Natural killer cell (primary cell): ENCODE data around the gene MAB21L4. TPM values are rescaled to one million over a fixed set of nuclear protein-coding genes. Genes with fewer than 3 reads are reported as not detected.

Experiments used
- ATAC-seq, 3 donors: fragments of 150-1000 bp in 2 of 3; fragments of 200-7000 bp in 1 of 3; cut with Tn5 transposase; 1 replicate in 1 of 3; 2 replicates in 2 of 3; pipeline ENCODE4 v1.10.0; 2021; ENCODE audit warnings: mild to moderate bottlenecking in 2 of 3, moderate library complexity in 2 of 3
- DNase-seq, 2 donors: peaks; one replicate each; pipeline versions ENCODE4 v3.0.0 to v3.0.0-alpha.2; 2013 to 2021; ENCODE audit warnings: mixed read lengths in 1 of 2
- H3K27ac ChIP-seq: one replicate; pipeline ENCODE4 v1.5.1; 2013; ENCODE audit warnings: mild to moderate bottlenecking, low read length
- H3K27me3 ChIP-seq: one replicate; pipeline ENCODE4 v1.6.1; 2013; ENCODE audit warnings: low read length; ENCODE audit not compliant: control insufficient read depth, insufficient read depth
- H3K36me3 ChIP-seq: one replicate; pipeline ENCODE4 v1.6.1; 2013; ENCODE audit warnings: low read length; ENCODE audit not compliant: control insufficient read depth, insufficient read depth
- H3K4me1 ChIP-seq: one replicate; pipeline ENCODE4 v1.6.1; 2013; ENCODE audit warnings: low read length; ENCODE audit not compliant: control insufficient read depth, insufficient read depth
- H3K4me3 ChIP-seq: one replicate; pipeline ENCODE4 v1.5.1; 2013; ENCODE audit warnings: low read length
- H3K9me3 ChIP-seq: one replicate; pipeline ENCODE4 v1.6.1; 2013; ENCODE audit warnings: low read length; ENCODE audit not compliant: control insufficient read depth, insufficient read depth
- H3K27ac Mint-ChIP-seq, 2 donors: one replicate each; pipeline ENCODE4 v1.8.0; 2022; ENCODE audit warnings: mild to moderate bottlenecking in 2 of 2, mixed read lengths in 2 of 2, moderate library complexity in 1 of 2
- H3K27me3 Mint-ChIP-seq, 2 donors: one replicate each; pipeline ENCODE4 v1.8.0; 2022; ENCODE audit warnings: low read depth in 2 of 2, mixed read lengths in 2 of 2
- H3K36me3 Mint-ChIP-seq: one replicate; pipeline ENCODE4 v1.8.0; 2022; ENCODE audit warnings: mixed read lengths
- H3K4me1 Mint-ChIP-seq, 2 donors: one replicate each; pipeline ENCODE4 v1.8.0; 2022; ENCODE audit warnings: mixed read lengths in 2 of 2
- H3K4me3 Mint-ChIP-seq: one replicate; pipeline ENCODE4 v1.8.0; 2022; ENCODE audit warnings: mild to moderate bottlenecking, moderate library complexity, mixed read lengths
- H3K9me3 Mint-ChIP-seq, 2 donors: one replicate each; pipeline ENCODE4 v1.8.0; 2022; ENCODE audit warnings: mixed read lengths in 2 of 2
- CTCF ChIP-seq: fragments of 200-600 bp; IDR thresholded peaks from one replicate; pipeline ENCODE4 v1.8.0; 2022; ENCODE audit warnings: antibody characterized with exemption
- WGBS: methylation state at CpG from one replicate; pipeline ENCODE4 v1.1.7; 2013; ENCODE audit warnings: missing lambda C conversion rate; ENCODE audit not compliant: insufficient coverage; 5-methylcytosine and 5-hydroxymethylcytosine counted together
- intact Hi-C: fragments of 100-400 bp; cut with micrococcal nuclease; formaldehyde crosslinking; loops from one replicate; pipeline ENCODE4 v1.14.2; 2022
- total RNA-seq, 4 donors: library from RNA; stranded (reverse); fragments of 120-200 nt in 1 of 4; gene quantifications; one replicate each; pipeline versions ENCODE4 v1.2.3 to v1.2.4, GENCODE V29; 2013 to 2022

Gene MAB21L4
- total RNA-seq, 3 donors from 2014 or later (not counting 1 experiment from before 2014, with no cell fraction given) = not detected

GRCh38 chr2:240928476-240929363 lies 32.8 kb upstream of the MAB21L4 start:
- Histone ChIP-seq H3K36me3 (no peaks in the 10 kb centered on the region), H3K27me3 (no peaks in the 10 kb centered on the region), H3K4me3 (no peak overlapping the region), H3K27ac (no peak overlapping the region), H3K4me1 (no peaks in the 10 kb centered on the region), H3K9me3 (no peaks in the 10 kb centered on the region)
- Mint-ChIP-seq H3K27me3 (no peaks in the 10 kb centered on the region), H3K4me3 (no peak overlapping the region), H3K36me3 (no peaks in the 10 kb centered on the region), H3K9me3 (no peaks in the 10 kb centered on the region), H3K27ac (no peak overlapping the region), H3K4me1 (no peaks in the 10 kb centered on the region)
- no peak for ATAC-seq
- WGBS = 87% methylated on average over 24 of the region's 24 CpGs
- DNase-seq = peak in 1 of 2 donors; percentile 5
- TF ChIP-seq CTCF = no peak
- intact Hi-C loops = no loop called here

- Mint-ChIP-seq H3K27ac (no peak overlapping the region), H3K4me3 (no peak overlapping the region), H3K36me3 (no peaks in the 10 kb centered on the region), H3K4me1 (no peaks in the 10 kb centered on the region), H3K27me3 (no peaks in the 10 kb centered on the region), H3K9me3 (no peaks in the 10 kb centered on the region)
- no peaks in the 10 kb centered on the region for H3K27me3 ChIP-seq
- intact Hi-C loops = no loop called here
- no peaks in the 10 kb centered on the region for H3K36me3 ChIP-seq
- H3K27ac ChIP-seq = no peak overlapping the region
- no peaks in the 10 kb centered on the region for H3K9me3 ChIP-seq
- DNase-seq = no peak
- 93% methylated on average over 7 of the region's 7 CpGs for WGBS
- no peak for TF ChIP-seq CTCF
- ATAC-seq = no peak
- no peak overlapping the region for H3K4me3 ChIP-seq
- no peaks in the 10 kb centered on the region for H3K4me1 ChIP-seq
Measured at GRCh38 chr2:240927390-240927781, 31.4 kb upstream of the MAB21L4 start.

GRCh38 chr2:240926516-240927389 lies 30.8 kb upstream of the MAB21L4 start:
- H3K4me3 ChIP-seq = no peak overlapping the region
- no peak for TF ChIP-seq CTCF
- DNase-seq (peak in 1 of 2 donors; percentile 13), ATAC-seq (no peak)
- no peak overlapping the region for H3K27ac Mint-ChIP-seq
- H3K4me1 Mint-ChIP-seq = no peaks in the 10 kb centered on the region
- no peaks in the 10 kb centered on the region for H3K4me1 ChIP-seq
- H3K27ac ChIP-seq = no peak overlapping the region
- no peaks in the 10 kb centered on the region for H3K9me3 ChIP-seq
- intact Hi-C loops = no loop called here
- no peak overlapping the region for H3K4me3 Mint-ChIP-seq
- no peaks in the 10 kb centered on the region for H3K9me3 Mint-ChIP-seq
- no peaks in the 10 kb centered on the region for H3K27me3 ChIP-seq
- no peaks in the 10 kb centered on the region for H3K36me3 Mint-ChIP-seq
- H3K27me3 Mint-ChIP-seq = no peaks in the 10 kb centered on the region
- H3K36me3 ChIP-seq = no peaks in the 10 kb centered on the region
- 77% methylated on average over 38 of the region's 38 CpGs for WGBS
